GM21390 (cell line): ENCODE measurements around the gene CDC16.
A peak's percentile ranks its signal among the peaks of the same experiment; 100 is the strongest.
"Not testable (repeated sequence)": the region's sequence is repeated elsewhere in the genome, so short reads cannot be mapped to it uniquely, and the experiment has no call there.

Source experiments
- ATAC-seq: cut with Tn5 transposase; IDR thresholded peaks from one replicate; pipeline ENCODE4 v1.9.1; 2021; ENCODE audit not compliant: unreplicated experiment

CDC16 gene

GRCh38 chr13:114227528-114227927 is 7.2 kb upstream of the CDC16 start:
- no peak for ATAC-seq

GRCh38 chr13:114228176-114228575 is 6.5 kb upstream of the CDC16 start:
- no peak for ATAC-seq

- ATAC-seq = no peak
Measured at GRCh38 chr13:114229506-114229905, 5.2 kb upstream of the CDC16 start.

- no peak for ATAC-seq
Measured at GRCh38 chr13:114230117-114230516, 4.6 kb upstream of the CDC16 start.

- ATAC-seq = no peak
Measured at GRCh38 chr13:114230575-114230974, 4.1 kb upstream of the CDC16 start.

GRCh38 chr13:114231886-114232285 is 2.8 kb upstream of the CDC16 start:
- ATAC-seq = no peak

GRCh38 chr13:114234266-114234644 is 442 bp upstream of the CDC16 start:
- ATAC-seq = no peak

GRCh38 chr13:114235697-114236096 is 1.0 kb downstream of the CDC16 start:
- no peak for ATAC-seq

- no peak for ATAC-seq
Measured at GRCh38 chr13:114236227-114236626, 1.5 kb downstream of the CDC16 start.

- no peak for ATAC-seq
Measured at GRCh38 chr13:114237415-114238112, 2.9 kb downstream of the CDC16 start.

GRCh38 chr13:114241918-114242317 is 7.2 kb downstream of the CDC16 start:
- no peak for ATAC-seq

GRCh38 chr13:114243971-114244370 is 9.3 kb downstream of the CDC16 start:
- ATAC-seq = no peak

GRCh38 chr13:114244637-114245036 is 9.9 kb downstream of the CDC16 start:
- no peak for ATAC-seq

GRCh38 chr13:114248011-114248410 is 13.3 kb downstream of the CDC16 start:
- no peak for ATAC-seq

- no peak for ATAC-seq
Measured at GRCh38 chr13:114249077-114249476, 14.4 kb downstream of the CDC16 start.

- ATAC-seq = not testable (repeated sequence)
Measured at GRCh38 chr13:114251639-114252440, 17.1 kb downstream of the CDC16 start.

- no peak for ATAC-seq
Measured at GRCh38 chr13:114256547-114256946, 21.9 kb downstream of the CDC16 start.

- no peak for ATAC-seq
Measured at GRCh38 chr13:114257014-114257413, 22.3 kb downstream of the CDC16 start.

GRCh38 chr13:114258589-114258988 is 23.9 kb downstream of the CDC16 start:
- no peak for ATAC-seq

GRCh38 chr13:114259374-114259773 is 24.7 kb downstream of the CDC16 start:
- ATAC-seq = no peak

- ATAC-seq = peak; percentile 58
Measured at GRCh38 chr13:114259974-114260373, 25.3 kb downstream of the CDC16 start.

GRCh38 chr13:114260814-114261213 is 26.1 kb downstream of the CDC16 start:
- no peak for ATAC-seq
